Neural cell (in vitro differentiated cells): ENCODE data around the gene ABHD2.

Experiments used
- EZH2 ChIP-seq: fragments of 200-600, 300-800 bp; shearing (Covaris generic), sonication (generic); IDR thresholded peaks from 2 replicates; pipeline ENCODE4 v1.6.1; 2014; ENCODE audit warnings: antibody characterized with exemption, low read length, borderline replicate concordance, mild to moderate bottlenecking; ENCODE audit not compliant: insufficient read depth, poor library complexity, severe bottlenecking
- MXI1 ChIP-seq: fragments of 450-650 bp; conservative IDR thresholded peaks from 2 replicates; pipeline ENCODE4 v1.6.1; 2014; ENCODE audit warnings: antibody characterized with exemption, mild to moderate bottlenecking; ENCODE audit not compliant: poor library complexity, severe bottlenecking
- POLR2AphosphoS5 ChIP-seq: IDR thresholded peaks from 2 replicates; pipeline ENCODE4 v1.6.1; 2012
- REST ChIP-seq: IDR thresholded peaks from 2 replicates; pipeline ENCODE4 v1.6.1; 2012; ENCODE audit warnings: borderline replicate concordance
- SMC3 ChIP-seq: fragments of 450-650 bp; conservative IDR thresholded peaks from 2 replicates; pipeline ENCODE4 v1.6.1; 2014; ENCODE audit warnings: antibody characterized with exemption, mild to moderate bottlenecking, moderate library complexity; ENCODE audit not compliant: poor library complexity
- TAF1 ChIP-seq: IDR thresholded peaks from 2 replicates; pipeline ENCODE4 v1.6.1; 2012; ENCODE audit warnings: low read depth
- TF ChIP-seq, protein P1 (sequence below): fragments of 450-650 bp; IDR thresholded peaks from 2 replicates; pipeline ENCODE4 v1.5.1; 2014; ENCODE audit warnings: antibody characterized with exemption, mild to moderate bottlenecking, moderate library complexity; ENCODE audit not compliant: poor library complexity, severe bottlenecking

- TF ChIP-seq MXI1 (no peak), SMC3 (no peak), EZH2 (no peak), REST (no peak), POLR2AphosphoS5 (no peak), TAF1 (no peak)
- TF ChIP-seq, protein P1, sequence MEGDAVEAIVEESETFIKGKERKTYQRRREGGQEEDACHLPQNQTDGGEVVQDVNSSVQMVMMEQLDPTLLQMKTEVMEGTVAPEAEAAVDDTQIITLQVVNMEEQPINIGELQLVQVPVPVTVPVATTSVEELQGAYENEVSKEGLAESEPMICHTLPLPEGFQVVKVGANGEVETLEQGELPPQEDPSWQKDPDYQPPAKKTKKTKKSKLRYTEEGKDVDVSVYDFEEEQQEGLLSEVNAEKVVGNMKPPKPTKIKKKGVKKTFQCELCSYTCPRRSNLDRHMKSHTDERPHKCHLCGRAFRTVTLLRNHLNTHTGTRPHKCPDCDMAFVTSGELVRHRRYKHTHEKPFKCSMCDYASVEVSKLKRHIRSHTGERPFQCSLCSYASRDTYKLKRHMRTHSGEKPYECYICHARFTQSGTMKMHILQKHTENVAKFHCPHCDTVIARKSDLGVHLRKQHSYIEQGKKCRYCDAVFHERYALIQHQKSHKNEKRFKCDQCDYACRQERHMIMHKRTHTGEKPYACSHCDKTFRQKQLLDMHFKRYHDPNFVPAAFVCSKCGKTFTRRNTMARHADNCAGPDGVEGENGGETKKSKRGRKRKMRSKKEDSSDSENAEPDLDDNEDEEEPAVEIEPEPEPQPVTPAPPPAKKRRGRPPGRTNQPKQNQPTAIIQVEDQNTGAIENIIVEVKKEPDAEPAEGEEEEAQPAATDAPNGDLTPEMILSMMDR = no peak
Measured at GRCh38 chr15:89126009-89126408, 37.8 kb downstream of the ABHD2 start.
